Epithelial cell of proximal tubule (primary cell): ENCODE measurements around the gene UPP1. TPM values are rescaled to one million over a fixed set of nuclear protein-coding genes. Genes with fewer than 3 reads are reported as not detected.
"Not testable (repeated sequence)": the region's sequence is repeated elsewhere in the genome, so short reads cannot be mapped to it uniquely, and the experiment has no call there.

Source experiments
- DNase-seq: peaks from one replicate; pipeline ENCODE4 v3.0.0-alpha.2; 2011; ENCODE audit warnings: low read depth
- H3K4me3 ChIP-seq: 2 replicates; pipeline ENCODE4 v1.5.1; 2011; ENCODE audit warnings: low read depth, mild to moderate bottlenecking, low read length
- total RNA-seq: library from RNA; depleted of rRNA; stranded (reverse); fragments of >200 nt; gene quantifications from 2 replicates; pipeline ENCODE4 v1.2.3, GENCODE V29; 2015
- TF ChIP-seq, protein P1 (sequence below): conservative IDR thresholded peaks from 2 replicates; pipeline ENCODE4 v1.5.1; 2012; ENCODE audit warnings: low read depth, mild to moderate bottlenecking, low read length

UPP1 gene
- total RNA-seq, 1 donor from 2014 or later = 35.6 TPM

DNA sequence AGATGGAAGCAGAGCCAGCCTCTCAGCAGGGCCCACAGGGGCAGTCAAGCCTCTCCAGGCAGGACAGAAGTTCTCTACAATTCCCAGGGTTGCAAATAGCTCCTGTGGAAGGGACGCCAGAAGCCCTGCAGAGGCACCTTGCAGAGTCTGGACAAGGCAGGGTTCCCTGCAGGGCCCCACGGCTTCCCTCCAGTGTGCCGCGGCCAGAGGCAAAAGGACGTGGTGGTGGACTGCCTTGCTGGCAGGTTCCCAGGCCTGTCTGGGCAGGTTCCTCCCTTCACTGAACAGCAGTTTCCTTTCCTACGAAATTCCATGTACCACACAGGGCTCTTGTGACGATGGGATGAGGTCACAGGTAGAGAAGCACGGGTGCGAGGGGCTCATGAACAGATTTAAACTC lies 25.1 kb downstream of the UPP1 start:
- DNase-seq = no peak
- TF ChIP-seq, protein P1, sequence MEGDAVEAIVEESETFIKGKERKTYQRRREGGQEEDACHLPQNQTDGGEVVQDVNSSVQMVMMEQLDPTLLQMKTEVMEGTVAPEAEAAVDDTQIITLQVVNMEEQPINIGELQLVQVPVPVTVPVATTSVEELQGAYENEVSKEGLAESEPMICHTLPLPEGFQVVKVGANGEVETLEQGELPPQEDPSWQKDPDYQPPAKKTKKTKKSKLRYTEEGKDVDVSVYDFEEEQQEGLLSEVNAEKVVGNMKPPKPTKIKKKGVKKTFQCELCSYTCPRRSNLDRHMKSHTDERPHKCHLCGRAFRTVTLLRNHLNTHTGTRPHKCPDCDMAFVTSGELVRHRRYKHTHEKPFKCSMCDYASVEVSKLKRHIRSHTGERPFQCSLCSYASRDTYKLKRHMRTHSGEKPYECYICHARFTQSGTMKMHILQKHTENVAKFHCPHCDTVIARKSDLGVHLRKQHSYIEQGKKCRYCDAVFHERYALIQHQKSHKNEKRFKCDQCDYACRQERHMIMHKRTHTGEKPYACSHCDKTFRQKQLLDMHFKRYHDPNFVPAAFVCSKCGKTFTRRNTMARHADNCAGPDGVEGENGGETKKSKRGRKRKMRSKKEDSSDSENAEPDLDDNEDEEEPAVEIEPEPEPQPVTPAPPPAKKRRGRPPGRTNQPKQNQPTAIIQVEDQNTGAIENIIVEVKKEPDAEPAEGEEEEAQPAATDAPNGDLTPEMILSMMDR = no peak
- no peak overlapping the region for H3K4me3 ChIP-seq

DNA sequence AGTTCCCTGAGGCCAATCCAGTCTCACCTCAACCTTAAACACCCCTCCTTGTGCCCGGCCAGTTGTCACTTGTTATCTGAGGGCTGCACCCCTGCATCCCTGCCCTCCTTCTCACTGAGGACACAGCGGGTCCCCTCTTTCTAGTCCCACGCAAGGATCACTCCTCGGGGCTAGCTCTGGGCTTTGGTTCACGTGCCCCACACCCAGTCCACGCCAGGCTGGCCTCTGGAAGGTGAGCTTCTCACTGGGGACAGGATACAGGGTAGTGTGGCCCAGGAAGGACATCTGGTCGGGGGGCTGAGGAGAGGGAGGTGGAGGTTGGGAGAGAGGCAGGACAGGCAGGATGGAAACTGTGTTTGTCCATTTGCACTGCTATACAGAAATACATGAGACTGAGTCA lies 25.5 kb downstream of the UPP1 start:
- no peak for DNase-seq
- no peak overlapping the region for H3K4me3 ChIP-seq
- TF ChIP-seq, protein P1 = no peak

DNA sequence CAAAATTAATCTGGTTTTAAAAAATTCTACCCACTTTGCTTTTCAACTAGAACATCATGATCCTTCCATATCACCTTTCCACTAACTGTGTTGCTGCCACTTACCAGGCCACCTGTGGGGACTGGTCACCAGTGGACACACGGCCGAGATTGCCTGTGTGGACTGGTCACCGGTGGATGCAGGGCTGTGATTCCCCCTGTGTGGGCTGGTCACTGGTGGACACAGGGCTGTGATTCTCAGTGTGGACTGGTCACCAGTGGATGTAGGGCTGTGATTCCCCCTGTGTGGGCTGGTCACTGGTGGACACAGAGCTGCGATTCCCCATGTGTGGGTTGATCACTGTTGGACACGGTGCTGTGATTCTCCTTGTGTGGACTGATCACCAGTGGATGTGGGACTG lies 27.0 kb downstream of the UPP1 start:
- DNase-seq = no peak
- no peak overlapping the region for H3K4me3 ChIP-seq
- TF ChIP-seq, protein P1 = no peak

DNA sequence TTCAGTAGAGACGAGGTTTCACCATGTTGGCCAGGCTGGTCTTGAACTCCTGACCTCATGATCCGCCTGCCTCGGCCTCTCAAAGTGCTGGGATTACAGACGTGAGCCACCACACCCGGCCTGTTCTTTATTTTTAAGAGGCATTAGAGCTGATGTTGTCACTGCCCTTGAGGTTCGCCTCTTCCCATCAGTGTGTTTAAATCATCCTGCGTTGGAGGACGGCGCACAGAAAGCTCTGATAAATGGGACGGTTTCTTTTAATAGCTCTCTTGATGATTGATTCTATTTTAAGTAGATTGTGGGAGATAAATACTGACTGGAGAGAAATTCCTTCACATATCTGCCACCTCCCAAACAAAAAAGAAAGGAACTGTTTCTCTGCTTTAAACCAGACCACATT lies 29.0 kb downstream of the UPP1 start:
- TF ChIP-seq, protein P1 = no peak
- H3K4me3 ChIP-seq = no peak overlapping the region
- DNase-seq = no peak

DNA sequence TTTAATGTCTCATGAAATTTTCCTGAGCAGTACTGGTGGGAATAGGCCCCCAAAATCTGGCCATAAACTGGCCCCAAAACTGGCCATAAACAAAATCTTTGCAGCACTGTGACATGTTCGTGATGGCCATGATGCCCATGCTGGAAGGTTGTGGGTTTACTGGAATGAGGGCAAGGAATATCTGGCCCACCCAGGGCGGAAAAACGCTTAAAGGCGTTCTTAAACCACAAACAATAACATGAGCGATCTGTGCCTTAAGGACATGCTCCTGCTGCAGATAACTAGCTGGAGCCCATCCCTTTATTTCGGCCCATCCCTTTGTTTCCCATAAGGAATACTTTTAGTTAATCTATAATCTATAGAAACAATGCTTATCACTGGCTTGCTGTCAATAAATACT lies 31.5 kb downstream of the UPP1 start:
- DNase-seq, H3K4me3 ChIP-seq: not testable (repeated sequence)

DNA sequence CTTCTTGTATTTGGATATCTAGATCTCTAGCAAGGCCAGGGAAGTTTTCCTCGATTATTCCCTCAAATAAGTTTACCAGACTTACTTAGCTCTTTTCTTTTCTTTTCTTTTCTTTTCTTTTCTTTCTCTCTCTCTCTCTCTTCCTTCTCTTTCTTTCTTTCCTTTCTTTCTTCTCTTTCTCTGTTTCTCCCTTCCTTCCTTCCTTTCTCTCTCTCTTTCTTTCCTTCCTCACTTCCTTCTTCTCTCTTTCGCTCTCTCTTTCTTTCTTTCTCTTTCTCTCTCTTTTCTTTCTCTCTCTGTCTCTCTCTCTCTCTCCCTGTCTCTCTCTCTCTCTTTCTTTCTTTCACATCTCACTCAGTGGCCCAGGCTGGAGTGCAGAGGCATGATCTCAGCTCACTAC lies 37.0 kb downstream of the UPP1 start:
- no peak for DNase-seq
- no peak overlapping the region for H3K4me3 ChIP-seq
- TF ChIP-seq, protein P1 = no peak

DNA sequence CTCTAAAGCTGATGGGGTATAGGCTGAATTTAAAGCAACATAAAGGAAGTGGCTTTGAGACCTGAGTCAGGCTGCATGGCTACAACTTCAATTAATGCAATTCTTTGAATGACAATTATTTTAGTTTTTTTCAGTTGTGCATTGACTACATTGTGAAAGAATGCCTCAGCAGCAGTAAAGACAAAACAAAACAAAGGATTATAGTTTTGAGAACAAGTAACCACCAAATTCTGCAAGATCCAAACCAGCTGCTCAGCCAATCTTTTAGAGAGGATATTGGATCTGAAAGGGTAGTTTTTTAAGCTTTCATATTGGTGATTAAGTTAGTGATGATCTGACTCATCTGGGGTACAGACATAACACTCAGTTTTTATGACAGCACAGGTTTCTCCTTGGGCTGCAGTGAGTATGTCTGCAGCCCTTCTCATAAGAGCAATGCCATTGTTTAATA lies 41.6 kb downstream of the UPP1 start:
- no peak overlapping the region for H3K4me3 ChIP-seq
- TF ChIP-seq, protein P1 = no peak
- DNase-seq = no peak

DNA sequence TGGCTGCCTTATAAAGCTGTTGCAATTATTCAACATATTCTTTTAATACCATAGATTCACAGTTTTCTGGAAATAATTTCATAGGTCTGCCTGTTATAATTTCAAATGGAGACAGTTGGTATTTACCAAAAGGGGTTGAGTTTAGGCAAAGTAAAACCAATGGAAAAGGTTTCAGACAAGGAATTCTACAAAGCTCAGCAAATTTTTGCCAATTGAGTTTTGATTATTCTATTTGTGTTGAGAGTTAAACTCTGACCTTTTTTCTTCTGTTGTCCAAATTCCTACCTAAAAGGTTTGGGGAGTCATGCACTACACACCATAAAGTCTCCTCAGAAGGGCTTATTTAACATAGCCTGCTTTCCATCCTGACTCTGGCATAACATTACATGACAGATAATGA lies 43.7 kb downstream of the UPP1 start:
- no peak for DNase-seq
- H3K4me3 ChIP-seq = no peak overlapping the region
- TF ChIP-seq, protein P1 = no peak
